Glutamatergic neuron (in vitro differentiated cells): ENCODE data around the gene MELK. TPM values are rescaled to one million over a fixed set of nuclear protein-coding genes. Genes with fewer than 3 reads are reported as not detected.

Experiments
- DNase-seq: peaks from one replicate; pipeline ENCODE4 v3.0.0; 2022
- H3K27ac Mint-ChIP-seq: one replicate; pipeline ENCODE4 v1.8.0; 2020; ENCODE audit warnings: mild to moderate bottlenecking, mixed read lengths, inconsistent platforms; ENCODE audit not compliant: unreplicated experiment
- H3K27me3 Mint-ChIP-seq: one replicate; pipeline ENCODE4 v1.8.0; 2020; ENCODE audit warnings: mild to moderate bottlenecking, moderate library complexity, mixed read lengths, inconsistent platforms; ENCODE audit not compliant: unreplicated experiment
- H3K36me3 Mint-ChIP-seq: one replicate; pipeline ENCODE4 v1.8.0; 2020; ENCODE audit warnings: mild to moderate bottlenecking, mixed read lengths, inconsistent platforms; ENCODE audit not compliant: unreplicated experiment
- H3K4me1 Mint-ChIP-seq: one replicate; pipeline ENCODE4 v1.8.0; 2020; ENCODE audit warnings: mild to moderate bottlenecking, low read depth, mixed read lengths, inconsistent platforms; ENCODE audit not compliant: unreplicated experiment
- H3K4me3 Mint-ChIP-seq: one replicate; pipeline ENCODE4 v1.8.0; 2020; ENCODE audit warnings: mild to moderate bottlenecking, mixed read lengths, inconsistent platforms; ENCODE audit not compliant: unreplicated experiment
- H3K9me3 Mint-ChIP-seq: one replicate; pipeline ENCODE4 v1.8.0; 2020; ENCODE audit warnings: mild to moderate bottlenecking, moderate library complexity, mixed read lengths, inconsistent platforms; ENCODE audit not compliant: unreplicated experiment
- CTCF ChIP-seq: fragments of 200-600 bp; sonication (generic); IDR thresholded peaks from one replicate; pipeline ENCODE4 v1.5.0; 2021; ENCODE audit not compliant: partially characterized antibody, unreplicated experiment
- total RNA-seq: library from RNA; stranded (reverse); fragmentation: NEBNext Ultra II Directional; extraction: Animal tissue kit (Norgen Biotek cat#: 25700); gene quantifications from one replicate; pipeline ENCODE4 v1.2.1, GENCODE V29; 2021; ENCODE audit not compliant: unreplicated experiment

MELK gene
- total RNA-seq, 1 donor from 2014 or later, result 7.2 TPM

- Mint-ChIP-seq H3K36me3 (no peaks in the 10 kb centered on the region), H3K27me3 (peaks cover 4% of the 10 kb centered on the region), H3K4me1 (no peaks in the 10 kb centered on the region), H3K9me3 (no peaks in the 10 kb centered on the region), H3K27ac (no peak overlapping the region), H3K4me3 (no peak overlapping the region)
- no peak for TF ChIP-seq CTCF
- no peak for DNase-seq
Observed at GRCh38 chr9:36720043-36720442, 147.3 kb downstream of the MELK start.

GRCh38 chr9:36721846-36722588, 149.3 kb downstream of the MELK start:
- H3K36me3 Mint-ChIP-seq, result no peaks in the 10 kb centered on the region
- no peak overlapping the region for H3K4me3 Mint-ChIP-seq
- no peak overlapping the region for H3K27ac Mint-ChIP-seq
- peaks cover 4% of the 10 kb centered on the region for H3K27me3 Mint-ChIP-seq
- DNase-seq, result no peak
- no peaks in the 10 kb centered on the region for H3K9me3 Mint-ChIP-seq
- TF ChIP-seq CTCF, result no peak
- no peaks in the 10 kb centered on the region for H3K4me1 Mint-ChIP-seq

- no peaks in the 10 kb centered on the region for H3K4me1 Mint-ChIP-seq
- H3K36me3 Mint-ChIP-seq, result no peaks in the 10 kb centered on the region
- no peak for DNase-seq
- H3K4me3 Mint-ChIP-seq, result no peak overlapping the region
- peaks cover 5% of the 10 kb centered on the region for H3K27me3 Mint-ChIP-seq
- H3K27ac Mint-ChIP-seq, result no peak overlapping the region
- TF ChIP-seq CTCF, result no peak
- no peaks in the 10 kb centered on the region for H3K9me3 Mint-ChIP-seq
Observed at GRCh38 chr9:36725777-36726356, 153.2 kb downstream of the MELK start.

Other genes starting within 250 kb of the MELK start
- gene RNF38, start 172.6 kb upstream of the MELK start, total RNA-seq, result 129 TPM